HEK293 (cell line): ENCODE results near the gene IFT172.

ENCODE experiments used
- ZNF16 ChIP-seq: fragments of 450-650 bp; formaldehyde crosslinking; IDR thresholded peaks from 2 replicates; pipeline ENCODE4 v1.5.1; 2016; ENCODE audit warnings: low read depth, missing biosample characterization, missing genetic modification characterization
- TF ChIP-seq, protein P1 (sequence below): fragments of 450-650 bp; formaldehyde crosslinking; IDR thresholded peaks from 2 replicates; pipeline ENCODE4 v1.5.1; 2016; ENCODE audit warnings: missing biosample characterization, missing genetic modification characterization
- TF ChIP-seq, protein P2 (sequence below): fragments of 450-650 bp; formaldehyde crosslinking; optimal IDR thresholded peaks from 2 replicates; pipeline ENCODE3; 2016; ENCODE audit warnings: missing biosample characterization, mild to moderate bottlenecking, missing genetic modification characterization

DNA sequence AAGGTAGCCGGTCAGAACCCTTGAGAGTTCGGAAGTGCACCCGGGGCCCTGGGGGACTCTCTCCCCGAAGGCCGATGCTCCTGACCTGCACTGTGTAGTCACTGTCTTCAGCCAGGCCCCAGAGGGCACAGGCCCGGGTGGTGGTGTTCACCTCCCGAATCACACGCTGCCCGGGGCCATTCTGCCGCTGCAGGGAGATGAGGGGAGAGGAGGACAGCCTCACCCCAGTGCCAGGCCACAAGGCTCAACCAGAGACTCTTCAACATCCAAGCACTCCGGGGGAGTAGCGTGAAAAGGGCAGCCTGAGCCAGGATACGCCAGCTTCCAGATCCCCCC is 4.4 kb upstream of the IFT172 start:
- TF ChIP-seq ZNF16: no peak
- TF ChIP-seq, protein P1, sequence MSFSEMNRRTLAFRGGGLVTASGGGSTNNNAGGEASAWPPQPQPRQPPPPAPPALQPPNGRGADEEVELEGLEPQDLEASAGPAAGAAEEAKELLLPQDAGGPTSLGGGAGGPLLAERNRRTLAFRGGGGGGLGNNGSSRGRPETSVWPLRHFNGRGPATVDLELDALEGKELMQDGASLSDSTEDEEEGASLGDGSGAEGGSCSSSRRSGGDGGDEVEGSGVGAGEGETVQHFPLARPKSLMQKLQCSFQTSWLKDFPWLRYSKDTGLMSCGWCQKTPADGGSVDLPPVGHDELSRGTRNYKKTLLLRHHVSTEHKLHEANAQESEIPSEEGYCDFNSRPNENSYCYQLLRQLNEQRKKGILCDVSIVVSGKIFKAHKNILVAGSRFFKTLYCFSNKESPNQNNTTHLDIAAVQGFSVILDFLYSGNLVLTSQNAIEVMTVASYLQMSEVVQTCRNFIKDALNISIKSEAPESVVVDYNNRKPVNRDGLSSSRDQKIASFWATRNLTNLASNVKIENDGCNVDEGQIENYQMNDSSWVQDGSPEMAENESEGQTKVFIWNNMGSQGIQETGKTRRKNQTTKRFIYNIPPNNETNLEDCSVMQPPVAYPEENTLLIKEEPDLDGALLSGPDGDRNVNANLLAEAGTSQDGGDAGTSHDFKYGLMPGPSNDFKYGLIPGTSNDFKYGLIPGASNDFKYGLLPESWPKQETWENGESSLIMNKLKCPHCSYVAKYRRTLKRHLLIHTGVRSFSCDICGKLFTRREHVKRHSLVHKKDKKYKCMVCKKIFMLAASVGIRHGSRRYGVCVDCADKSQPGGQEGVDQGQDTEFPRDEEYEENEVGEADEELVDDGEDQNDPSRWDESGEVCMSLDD (tag by site-specific recombination): no peak
- TF ChIP-seq, protein P2, sequence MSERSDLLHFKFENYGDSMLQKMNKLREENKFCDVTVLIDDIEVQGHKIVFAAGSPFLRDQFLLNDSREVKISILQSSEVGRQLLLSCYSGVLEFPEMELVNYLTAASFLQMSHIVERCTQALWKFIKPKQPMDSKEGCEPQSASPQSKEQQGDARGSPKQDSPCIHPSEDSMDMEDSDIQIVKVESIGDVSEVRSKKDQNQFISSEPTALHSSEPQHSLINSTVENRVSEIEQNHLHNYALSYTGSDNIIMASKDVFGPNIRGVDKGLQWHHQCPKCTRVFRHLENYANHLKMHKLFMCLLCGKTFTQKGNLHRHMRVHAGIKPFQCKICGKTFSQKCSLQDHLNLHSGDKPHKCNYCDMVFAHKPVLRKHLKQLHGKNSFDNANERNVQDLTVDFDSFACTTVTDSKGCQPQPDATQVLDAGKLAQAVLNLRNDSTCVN (tag by site-specific recombination): no peak
